ENCODE data around the gene KMT2A. TPM values are rescaled to one million over a fixed set of nuclear protein-coding genes. Genes with fewer than 3 reads are reported as not detected.
A peak's percentile ranks its signal among the peaks of the same experiment; 100 is the strongest.

The KMT2A gene
- total RNA-seq, 3 donors from 2014 or later: 49.0 to 89.3 (median 51.4) TPM

DNA sequence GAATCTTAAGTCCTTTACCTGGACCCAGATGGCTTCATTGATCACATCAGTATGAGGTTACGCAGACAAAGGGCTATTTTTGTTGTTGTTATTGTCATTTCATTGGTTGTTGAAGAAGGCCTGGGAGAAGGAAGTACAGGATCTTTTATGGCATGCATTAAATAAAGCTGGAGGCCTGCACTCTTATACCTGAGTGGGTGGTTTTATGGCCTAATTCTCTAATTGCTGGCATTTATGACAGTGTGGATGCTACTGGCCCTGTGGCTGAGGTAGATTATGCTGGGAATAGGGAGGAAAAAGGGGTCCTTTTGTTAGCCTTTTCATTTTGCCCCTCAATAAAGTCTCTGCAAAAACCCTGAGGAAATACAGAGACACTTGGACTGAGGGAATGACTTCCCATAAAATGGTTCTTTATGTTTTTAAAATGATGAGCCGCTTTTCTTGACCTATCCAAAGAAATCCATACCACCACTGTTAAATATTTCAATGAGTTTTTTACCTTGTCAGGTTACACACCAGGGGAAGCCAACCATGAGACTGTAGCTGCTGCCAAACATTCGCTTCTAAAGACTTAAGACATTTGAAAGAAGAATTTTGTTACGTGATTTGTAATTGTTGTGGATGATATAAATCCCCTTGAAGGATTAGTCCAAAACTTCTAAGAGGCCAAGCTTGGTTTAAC is 6.8 kb downstream of the KMT2A start:
- peaks cover 31% of the 10 kb centered on the region for H3K4me1 ChIP-seq (ENCODE audit: low read depth)
- H3K36me3 ChIP-seq (ENCODE audit: low read depth): no peaks in the 10 kb centered on the region
- no peak overlapping the region for H3K4me3 ChIP-seq
- ATAC-seq: peak; percentile 80
- DNase-seq: no peak
- TF ChIP-seq, protein P1, sequence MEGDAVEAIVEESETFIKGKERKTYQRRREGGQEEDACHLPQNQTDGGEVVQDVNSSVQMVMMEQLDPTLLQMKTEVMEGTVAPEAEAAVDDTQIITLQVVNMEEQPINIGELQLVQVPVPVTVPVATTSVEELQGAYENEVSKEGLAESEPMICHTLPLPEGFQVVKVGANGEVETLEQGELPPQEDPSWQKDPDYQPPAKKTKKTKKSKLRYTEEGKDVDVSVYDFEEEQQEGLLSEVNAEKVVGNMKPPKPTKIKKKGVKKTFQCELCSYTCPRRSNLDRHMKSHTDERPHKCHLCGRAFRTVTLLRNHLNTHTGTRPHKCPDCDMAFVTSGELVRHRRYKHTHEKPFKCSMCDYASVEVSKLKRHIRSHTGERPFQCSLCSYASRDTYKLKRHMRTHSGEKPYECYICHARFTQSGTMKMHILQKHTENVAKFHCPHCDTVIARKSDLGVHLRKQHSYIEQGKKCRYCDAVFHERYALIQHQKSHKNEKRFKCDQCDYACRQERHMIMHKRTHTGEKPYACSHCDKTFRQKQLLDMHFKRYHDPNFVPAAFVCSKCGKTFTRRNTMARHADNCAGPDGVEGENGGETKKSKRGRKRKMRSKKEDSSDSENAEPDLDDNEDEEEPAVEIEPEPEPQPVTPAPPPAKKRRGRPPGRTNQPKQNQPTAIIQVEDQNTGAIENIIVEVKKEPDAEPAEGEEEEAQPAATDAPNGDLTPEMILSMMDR (IDR thresholded peaks at IDR 0.05): no peak
- intact Hi-C loops (cut with DNase I, micrococcal nuclease): no loop called here
- no peaks in the 10 kb centered on the region for H3K9me3 ChIP-seq

DNA sequence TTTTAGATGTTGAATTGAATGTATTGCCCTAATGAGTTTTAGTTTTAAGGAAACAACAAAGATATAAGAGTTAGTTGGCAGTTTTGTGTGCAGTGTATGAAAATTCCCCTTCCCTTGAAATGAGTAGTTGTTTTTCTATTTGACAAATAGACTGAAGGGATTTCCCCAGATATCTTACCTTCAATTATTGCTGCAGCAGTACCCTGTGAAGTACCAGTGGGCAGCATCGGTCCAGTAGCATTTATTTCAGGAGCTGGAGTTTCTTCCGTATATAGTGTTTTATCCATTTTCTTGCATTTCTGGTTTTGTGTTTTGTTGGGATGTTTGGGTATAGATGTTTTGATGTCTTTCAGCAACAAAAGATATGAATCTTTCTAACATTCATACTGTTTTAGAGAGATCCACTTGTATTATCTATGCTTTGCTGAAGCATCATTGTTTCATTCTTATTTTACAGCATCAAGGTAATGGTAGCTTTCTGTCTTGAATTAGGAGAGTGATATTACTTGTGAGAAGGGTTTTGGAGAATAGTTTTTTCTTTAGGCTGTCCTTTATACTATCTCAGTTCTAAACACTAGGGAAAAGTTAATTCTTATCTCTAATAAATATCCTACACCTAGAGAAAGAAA is 7.4 kb downstream of the KMT2A start:
- no peak for ATAC-seq
- TF ChIP-seq, protein P1 (IDR thresholded peaks at IDR 0.05): no peak
- peaks cover 30% of the 10 kb centered on the region for H3K4me1 ChIP-seq (ENCODE audit: low read depth)
- no peak overlapping the region for H3K4me3 ChIP-seq
- DNase-seq: no peak
- intact Hi-C loops (cut with DNase I, micrococcal nuclease): no loop called here
- H3K9me3 ChIP-seq: no peaks in the 10 kb centered on the region
- H3K36me3 ChIP-seq (ENCODE audit: low read depth): no peaks in the 10 kb centered on the region

DNA sequence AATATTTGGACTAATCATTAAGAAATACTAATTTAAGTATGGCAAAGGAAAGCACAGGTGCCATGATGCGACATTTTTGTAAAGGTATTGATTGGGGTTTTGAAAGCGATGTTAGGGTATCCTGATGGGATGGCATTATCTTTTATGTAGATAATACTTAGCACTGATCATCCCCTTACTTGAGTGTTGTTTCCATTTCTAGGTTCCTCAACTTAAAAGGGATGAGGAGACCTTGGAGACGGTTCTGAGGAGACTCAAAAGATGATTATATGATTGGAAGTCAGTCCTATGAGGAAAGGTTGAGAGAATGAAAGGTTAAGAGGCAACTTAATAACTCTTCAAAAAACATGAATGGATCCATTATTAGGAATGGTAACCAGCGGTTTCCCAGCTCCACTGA is 11.1 kb downstream of the KMT2A start:
- peaks cover 19% of the 10 kb centered on the region for H3K4me1 ChIP-seq (ENCODE audit: low read depth)

DNA sequence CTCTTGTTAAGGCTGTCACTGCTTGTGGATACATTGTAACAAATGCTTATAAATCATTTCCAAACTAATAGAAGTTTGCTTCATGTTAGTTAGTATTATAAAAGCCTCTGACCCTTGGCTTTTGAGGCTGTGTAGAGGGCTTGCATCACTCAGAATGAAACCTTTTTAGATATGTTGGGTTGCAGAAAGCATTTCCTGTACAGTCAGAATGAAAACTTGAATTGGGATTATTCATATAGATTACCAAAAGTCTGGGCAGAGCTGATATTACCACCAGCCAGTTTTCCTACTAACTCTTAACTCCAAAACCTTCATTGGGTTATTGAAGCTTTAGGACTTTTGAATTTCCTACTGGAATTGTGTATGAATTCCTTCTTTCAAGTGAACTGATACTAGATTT is 12.0 kb downstream of the KMT2A start:
- intact Hi-C loops (cut with DNase I, micrococcal nuclease): no loop called here
- Histone ChIP-seq H3K36me3 (ENCODE audit: low read depth) (no peaks in the 10 kb centered on the region), H3K4me1 (ENCODE audit: low read depth) (peaks cover 11% of the 10 kb centered on the region), H3K9me3 (no peaks in the 10 kb centered on the region), H3K4me3 (no peak overlapping the region)
- DNase-seq: no peak
- TF ChIP-seq, protein P1 (IDR thresholded peaks at IDR 0.05): no peak
- no peak for ATAC-seq

More for the DNA sequence above, 11.1 kb downstream of the KMT2A start:
- intact Hi-C loops (cut with DNase I, micrococcal nuclease): no loop called here
- H3K4me3 ChIP-seq: no peak overlapping the region
- TF ChIP-seq, protein P1 (IDR thresholded peaks at IDR 0.05): no peak
- H3K36me3 ChIP-seq (ENCODE audit: low read depth): no peaks in the 10 kb centered on the region
- DNase-seq: no peak
- no peaks in the 10 kb centered on the region for H3K9me3 ChIP-seq
- ATAC-seq: no peak

DNA sequence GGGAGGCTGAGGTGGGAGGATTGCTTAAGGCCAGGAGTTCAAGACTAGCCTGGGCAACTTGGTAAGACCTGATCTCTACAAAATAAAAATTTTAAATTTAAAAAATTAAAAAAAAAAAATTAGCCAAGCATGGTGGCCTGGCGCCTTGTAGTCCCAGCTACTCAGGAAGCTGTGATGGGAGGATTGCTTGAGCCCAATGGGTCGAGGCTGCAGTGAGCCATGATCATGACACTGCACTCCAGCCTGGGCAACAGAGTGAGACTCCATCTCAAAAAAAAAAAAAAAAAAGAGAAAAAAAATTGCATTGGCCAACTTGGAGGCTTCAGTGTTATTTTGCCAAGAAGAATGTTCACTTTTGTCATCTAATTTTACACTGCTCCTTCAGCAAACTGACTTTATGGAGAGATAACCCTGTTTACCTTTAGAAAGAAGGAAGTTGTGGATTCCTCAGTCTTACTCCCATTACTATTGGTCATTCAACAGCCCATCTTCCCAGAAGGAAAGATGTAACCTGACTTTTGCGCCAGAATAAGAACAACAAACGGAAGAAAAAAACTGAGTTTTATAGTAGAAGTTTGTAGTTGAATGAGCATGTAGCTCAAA is 13.1 kb downstream of the KMT2A start:
- no peak for ATAC-seq
- TF ChIP-seq, protein P1 (IDR thresholded peaks at IDR 0.05): no peak
- intact Hi-C loops (cut with DNase I, micrococcal nuclease): no loop called here
- Histone ChIP-seq H3K4me3 (no peak overlapping the region), H3K9me3 (no peaks in the 10 kb centered on the region), H3K36me3 (ENCODE audit: low read depth) (no peaks in the 10 kb centered on the region), H3K4me1 (ENCODE audit: low read depth) (peaks cover 2% of the 10 kb centered on the region)
- no peak for DNase-seq

Measured in mucosa of descending colon (tissue), 3 donors.